GM12873 (cell line): ENCODE measurements around the gene CCDC47.

Experiments used
- TF ChIP-seq, protein P1 (sequence below): IDR thresholded peaks from 2 replicates; pipeline ENCODE4 v1.5.1; 2012; ENCODE audit warnings: low read depth, mild to moderate bottlenecking, moderate library complexity, low read length, control low read depth; ENCODE audit not compliant: insufficient read depth; ENCODE audit errors: missing control alignments

The CCDC47 gene

GRCh38 chr17:63766754-63767153 is 6.6 kb downstream of the CCDC47 start:
- TF ChIP-seq, protein P1, sequence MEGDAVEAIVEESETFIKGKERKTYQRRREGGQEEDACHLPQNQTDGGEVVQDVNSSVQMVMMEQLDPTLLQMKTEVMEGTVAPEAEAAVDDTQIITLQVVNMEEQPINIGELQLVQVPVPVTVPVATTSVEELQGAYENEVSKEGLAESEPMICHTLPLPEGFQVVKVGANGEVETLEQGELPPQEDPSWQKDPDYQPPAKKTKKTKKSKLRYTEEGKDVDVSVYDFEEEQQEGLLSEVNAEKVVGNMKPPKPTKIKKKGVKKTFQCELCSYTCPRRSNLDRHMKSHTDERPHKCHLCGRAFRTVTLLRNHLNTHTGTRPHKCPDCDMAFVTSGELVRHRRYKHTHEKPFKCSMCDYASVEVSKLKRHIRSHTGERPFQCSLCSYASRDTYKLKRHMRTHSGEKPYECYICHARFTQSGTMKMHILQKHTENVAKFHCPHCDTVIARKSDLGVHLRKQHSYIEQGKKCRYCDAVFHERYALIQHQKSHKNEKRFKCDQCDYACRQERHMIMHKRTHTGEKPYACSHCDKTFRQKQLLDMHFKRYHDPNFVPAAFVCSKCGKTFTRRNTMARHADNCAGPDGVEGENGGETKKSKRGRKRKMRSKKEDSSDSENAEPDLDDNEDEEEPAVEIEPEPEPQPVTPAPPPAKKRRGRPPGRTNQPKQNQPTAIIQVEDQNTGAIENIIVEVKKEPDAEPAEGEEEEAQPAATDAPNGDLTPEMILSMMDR, result no peak

DNA sequence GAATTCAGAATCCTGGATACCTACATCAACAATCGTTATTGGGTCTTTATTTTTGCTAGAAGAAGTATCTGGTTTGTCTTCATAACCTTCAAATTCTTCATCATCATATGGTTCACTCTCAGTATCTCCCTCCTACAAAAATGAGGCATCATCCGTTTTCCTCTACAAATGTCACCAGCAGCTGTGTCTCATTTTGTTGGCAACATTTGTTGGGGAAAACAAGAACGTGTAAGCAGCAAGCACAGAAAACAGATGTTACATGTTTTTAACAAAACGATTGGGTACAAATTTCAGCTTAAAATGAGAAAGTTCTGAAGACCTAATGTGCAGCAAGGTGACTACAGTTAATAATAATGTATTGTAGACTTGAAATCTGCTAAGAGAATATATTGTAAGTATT is 8.7 kb downstream of the CCDC47 start:
- TF ChIP-seq, protein P1, result no peak

DNA sequence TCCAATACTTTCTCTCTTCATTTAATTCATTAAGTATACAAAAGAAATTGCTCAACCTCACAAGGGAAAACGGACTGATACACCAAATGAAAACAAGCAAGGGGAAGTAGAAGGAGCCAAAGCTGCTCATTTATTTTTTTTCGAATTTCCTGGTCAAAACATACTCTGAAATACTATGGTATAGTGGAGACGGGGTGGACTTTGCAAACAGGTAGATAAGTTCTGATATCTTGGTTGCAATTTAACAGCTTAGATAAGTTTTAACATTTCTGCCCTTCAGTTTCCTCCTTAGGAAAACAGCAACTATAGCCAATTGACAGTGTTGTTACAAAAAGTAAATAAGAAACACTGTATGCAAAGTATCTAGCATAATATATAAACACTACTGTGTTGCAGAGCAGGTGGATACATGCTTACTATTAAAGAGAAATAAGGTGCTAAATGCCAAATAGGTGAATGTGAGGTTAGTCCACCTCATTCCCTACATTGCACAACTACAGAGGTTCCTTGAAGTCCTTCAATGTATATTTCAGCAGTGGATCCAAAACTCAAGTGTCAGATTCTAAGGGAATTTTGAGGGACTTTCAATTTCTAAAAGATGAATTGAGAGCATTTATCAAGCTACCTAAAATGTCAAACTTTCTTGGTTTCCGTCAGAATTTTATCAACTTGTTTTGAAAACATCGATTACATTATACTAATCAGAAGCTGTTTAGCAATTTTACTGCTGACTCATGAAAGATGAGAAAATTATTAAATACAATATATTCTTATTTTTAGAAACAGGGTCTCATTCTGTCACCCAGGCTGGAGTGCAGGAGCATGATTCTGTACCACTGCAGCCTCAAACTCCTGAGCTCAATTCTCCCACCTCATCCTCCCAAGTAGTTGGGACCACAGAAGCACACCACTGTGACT is 11.0 kb downstream of the CCDC47 start:
- TF ChIP-seq, protein P1, result no peak

DNA sequence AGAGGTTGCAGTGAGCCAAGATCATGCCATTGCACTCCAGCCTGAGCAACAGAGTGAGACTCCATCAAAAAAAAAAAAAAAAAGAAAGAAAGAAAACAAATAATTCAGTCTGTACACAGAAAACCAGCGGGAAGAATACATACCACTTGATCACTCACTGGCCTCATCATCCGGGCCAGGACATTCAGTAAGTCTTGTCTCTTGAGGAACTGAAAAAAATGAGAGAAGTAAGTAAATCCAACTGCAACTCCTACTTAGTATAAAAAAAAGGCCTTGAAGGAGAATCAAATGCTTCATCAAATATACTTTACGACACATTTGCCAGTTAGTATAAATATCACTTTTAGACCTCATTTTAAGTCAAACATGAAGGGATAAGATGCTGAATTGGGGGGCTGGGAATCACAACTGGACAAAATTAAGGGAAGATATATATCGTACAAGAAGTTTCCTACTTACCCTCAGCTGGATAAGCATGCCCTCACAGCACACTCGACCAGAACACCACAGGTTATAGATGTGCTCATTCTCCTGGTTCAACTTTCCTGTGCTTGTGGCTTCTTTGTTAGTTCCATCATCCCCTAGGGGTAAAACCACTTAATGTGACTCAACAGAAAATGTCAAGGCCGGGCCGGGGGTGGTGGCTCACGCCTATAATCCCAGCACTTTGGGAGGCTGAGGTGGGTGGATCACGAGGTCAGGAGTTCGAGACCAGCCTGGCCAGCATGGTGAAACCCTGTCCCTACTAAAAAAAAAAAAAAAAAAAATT is 12.4 kb downstream of the CCDC47 start:
- TF ChIP-seq, protein P1, result no peak

GRCh38 chr17:63758428-63758827 is 15.0 kb downstream of the CCDC47 start:
- TF ChIP-seq, protein P1, result no peak

- TF ChIP-seq, protein P1, result no peak
Observed at GRCh38 chr17:63754046-63754445, 19.4 kb downstream of the CCDC47 start.

DNA sequence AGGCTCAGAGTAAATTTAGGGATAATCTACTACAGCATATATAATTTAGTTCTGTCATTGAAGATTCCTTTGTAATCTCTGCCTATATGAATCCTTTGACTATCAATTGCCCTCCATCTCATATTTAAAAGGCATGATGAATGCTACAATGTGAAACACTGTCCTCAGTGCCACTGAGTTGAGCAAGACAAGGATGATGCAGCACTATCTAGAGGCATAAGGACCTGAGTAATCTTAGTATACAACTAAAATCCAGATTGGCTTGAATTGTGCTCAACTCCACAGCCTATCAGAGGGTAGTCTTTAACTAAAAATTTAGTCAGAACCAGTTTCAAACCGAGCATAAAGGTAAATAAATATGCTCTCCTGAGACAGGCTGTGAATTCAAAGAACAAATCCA is 20.2 kb downstream of the CCDC47 start:
- TF ChIP-seq, protein P1, result no peak
